ENCODE data around the gene AICDA. TPM values are rescaled to one million over a fixed set of nuclear protein-coding genes. Genes with fewer than 3 reads are reported as not detected.

Gene AICDA
- total and polyA plus RNA-seq, 4 donors = 0.28 TPM; not detected in 3

GRCh38 chr12:8559676-8560075 is 53.0 kb downstream of the AICDA start:
- DNase-seq (ENCODE audit: low spot score) = no peak
- Histone ChIP-seq H3K27ac (ENCODE audit: low read depth in 1 of 2, low read length in 2 of 2) (no peak overlapping the region), H3K4me3 (ENCODE audit: low read depth in 1 of 3, low read length in 3 of 3) (no peak overlapping the region), H3K9ac (ENCODE audit: low read depth in 1 of 2, low read length in 2 of 2) (no peak overlapping the region), H3K27me3 (ENCODE audit: control insufficient read depth in 4 of 4, insufficient read depth in 4 of 4, low read length in 3 of 4) (no peaks in the 10 kb centered on the region), H3K36me3 (ENCODE audit: control insufficient read depth in 4 of 4, insufficient read depth in 3 of 4, low read depth in 1 of 4, low read length in 3 of 4) (no peaks in the 10 kb centered on the region), H3K4me1 (ENCODE audit: control insufficient read depth in 4 of 4, insufficient read depth in 4 of 4, low read length in 3 of 4) (no peaks in the 10 kb centered on the region), H3K9me3 (ENCODE audit: control insufficient read depth in 4 of 4, low read length in 3 of 4) (no peaks in the 10 kb centered on the region)
- TF ChIP-seq JUND (IDR thresholded peaks at IDR 0.05) (no peak), FOXA1 (IDR thresholded peaks at IDR 0.05) (no peak)
- 89% methylated on average over 11 of the region's 11 CpGs for WGBS

GRCh38 chr12:8556531-8557097 is 56.0 kb downstream of the AICDA start:
- TF ChIP-seq ATF3 (IDR thresholded peaks at IDR 0.05) (no peak), FOXA2 (IDR thresholded peaks at IDR 0.05) (no peak), REST (IDR thresholded peaks at IDR 0.05) (no peak), RXRA (IDR thresholded peaks at IDR 0.05) (no peak), YY1 (IDR thresholded peaks at IDR 0.05) (no peak), EGR1 (IDR thresholded peaks at IDR 0.05; ENCODE audit: low read depth in 2 of 2) (no peak), MAX (IDR thresholded peaks at IDR 0.05) (no peak), CTCF (IDR thresholded peaks at IDR 0.05; ENCODE audit: low read depth, low read length, missing input control) (no peak), FOXA1 (IDR thresholded peaks at IDR 0.05) (no peak), ZBTB33 (IDR thresholded peaks at IDR 0.05) (no peak), TAF1 (conservative IDR thresholded peaks at IDR 0.05) (no peak), JUND (IDR thresholded peaks at IDR 0.05) (no peak), HNF4A (conservative IDR thresholded peaks at IDR 0.05) (no peak), RAD21 (IDR thresholded peaks at IDR 0.05) (no peak), GABPA (IDR thresholded peaks at IDR 0.05 in 1 of 2, conservative IDR thresholded peaks at IDR 0.05 in 1 of 2) (no peak), HNF4G (IDR thresholded peaks at IDR 0.05) (no peak), NR2F2 (IDR thresholded peaks at IDR 0.05) (no peak), SP1 (IDR thresholded peaks at IDR 0.05) (no peak)
- no peaks in the 10 kb centered on the region for H3K27me3 ChIP-seq (ENCODE audit: control insufficient read depth in 4 of 4, insufficient read depth in 4 of 4, low read length in 3 of 4)
- no peaks in the 10 kb centered on the region for H3K36me3 ChIP-seq (ENCODE audit: control insufficient read depth in 4 of 4, insufficient read depth in 3 of 4, low read depth in 1 of 4, low read length in 3 of 4)
- H3K9me3 ChIP-seq (ENCODE audit: control insufficient read depth in 4 of 4, low read length in 3 of 4) = no peaks in the 10 kb centered on the region
- H3K4me1 ChIP-seq (ENCODE audit: control insufficient read depth in 4 of 4, insufficient read depth in 4 of 4, low read length in 3 of 4) = no peaks in the 10 kb centered on the region
- DNase-seq (ENCODE audit: low spot score) = no peak
- H3K27ac ChIP-seq (ENCODE audit: low read depth in 1 of 2, low read length in 2 of 2) = no peak overlapping the region
- WGBS = 83% methylated on average over 2 of the region's 2 CpGs
- H3K9ac ChIP-seq (ENCODE audit: low read depth in 1 of 2, low read length in 2 of 2) = no peak overlapping the region
- no peak overlapping the region for H3K4me3 ChIP-seq (ENCODE audit: low read depth in 1 of 3, low read length in 3 of 3)
